ENCODE results near the gene NRG2.

GRCh38 chr5:140090251-140090650, 47.2 kb upstream of the NRG2 start:
- TF ChIP-seq CTCF (IDR thresholded peaks at IDR 0.05) (no peak), ZFX (IDR thresholded peaks at IDR 0.05; ENCODE audit: borderline replicate concordance) (no peak)

Measured in 22Rv1 (cell line).